Esophagus squamous epithelium (tissue), 5 donors: ENCODE results near the gene CSMD2. TPM values are rescaled to one million over a fixed set of nuclear protein-coding genes. Genes with fewer than 3 reads are reported as not detected.

Experiments used
- DNase-seq: peaks from one replicate; lab custom pipeline; 2025; lab: John Stamatoyannopoulos, UW
- H3K27ac ChIP-seq, 4 donors: fragments of 200-600 bp; sonication (generic); one replicate each; pipeline ENCODE4 v1.5.1; 2016 to 2019; ENCODE audit warnings: mild to moderate bottlenecking in 1 of 4
- H3K27me3 ChIP-seq, 4 donors: fragments of 200-600 bp; sonication (generic); 1 replicate in 3 of 4; 2 replicates in 1 of 4; pipeline versions ENCODE4 v1.5.1 to v1.6.0; 2017 to 2021; ENCODE audit warnings: antibody characterized with exemption in 1 of 4
- H3K36me3 ChIP-seq, 3 donors: fragments of 200-600 bp; sonication (generic); one replicate each; pipeline ENCODE4 v1.5.1; 2016 to 2019
- H3K4me1 ChIP-seq, 3 donors: fragments of 200-600 bp; sonication (generic); one replicate each; pipeline ENCODE4 v1.5.1; 2017 to 2019
- H3K4me3 ChIP-seq, 4 donors: fragments of 200-600 bp; sonication (generic); 1 replicate in 3 of 4; 2 replicates in 1 of 4; pipeline ENCODE4 v1.5.1; 2016 to 2019; ENCODE audit warnings: mild to moderate bottlenecking in 2 of 4, moderate library complexity in 1 of 4
- H3K9me3 ChIP-seq, 3 donors: fragments of 200-600 bp; sonication (generic); one replicate each; pipeline ENCODE4 v1.5.1; 2016 to 2019
- POLR2A ChIP-seq, 4 donors: fragments of 450-650 bp; IDR thresholded peaks; one replicate each; pipeline ENCODE4 v1.6.1; 2017; ENCODE audit warnings: antibody characterized with exemption in 4 of 4, mild to moderate bottlenecking in 4 of 4, moderate library complexity in 3 of 4
- WGBS, 2 donors: methylation state at CpG; one replicate each; pipeline ENCODE4 v1.1.5; 2018; 5-methylcytosine and 5-hydroxymethylcytosine counted together
- intact Hi-C: fragments of 100-400 bp; cut with DNase I; formaldehyde crosslinking; loops from one replicate; pipeline ENCODE4 v1.15.0; 2022
- total RNA-seq, 4 donors: library from RNA; depleted of rRNA; stranded (reverse); fragments of >200 nt; gene quantifications; one replicate each; pipeline ENCODE4 v1.1.0, GENCODE V29; 2016
- TF ChIP-seq, protein P1 (sequence below), 6 experiments: fragments of 450-650 bp in 4 of 6; fragments of 200-600 bp in 2 of 6; sonication (generic) in 2 of 6; IDR thresholded peaks; one replicate each; pipeline ENCODE4 v1.5.1; 2016 to 2019; ENCODE audit warnings: antibody characterized with exemption in 6 of 6, mild to moderate bottlenecking in 4 of 6, moderate library complexity in 4 of 6
- donor health status: DM: yes; HTN: yes; CAD: no.

Gene CSMD2
- total RNA-seq, 4 donors from 2014 or later, result under 0.01 to 0.13 TPM; not detected in 2

DNA sequence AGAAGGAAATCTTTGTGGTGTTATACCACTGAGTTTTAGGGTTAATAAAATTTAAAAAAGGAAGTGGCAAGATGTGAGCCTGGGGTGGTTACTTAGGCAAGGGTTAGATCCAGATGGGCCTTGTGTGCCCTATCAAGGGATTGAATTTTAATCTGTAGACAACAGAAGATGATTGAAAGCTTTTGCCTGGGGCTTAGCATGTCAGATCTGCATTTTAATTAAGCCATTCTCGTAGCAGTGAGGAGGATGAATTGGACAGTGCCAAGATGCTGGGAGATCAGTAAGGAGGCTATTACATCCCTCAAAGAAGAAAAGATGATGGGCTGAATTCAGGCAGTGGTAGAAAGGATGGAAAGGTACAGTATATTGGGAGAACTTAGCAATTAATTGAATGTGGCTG lies 258.9 kb downstream of the CSMD2 start:
- H3K27ac ChIP-seq, result no peak overlapping the region
- TF ChIP-seq POLR2A (IDR thresholded peaks at IDR 0.05), result no peak
- TF ChIP-seq, protein P1, sequence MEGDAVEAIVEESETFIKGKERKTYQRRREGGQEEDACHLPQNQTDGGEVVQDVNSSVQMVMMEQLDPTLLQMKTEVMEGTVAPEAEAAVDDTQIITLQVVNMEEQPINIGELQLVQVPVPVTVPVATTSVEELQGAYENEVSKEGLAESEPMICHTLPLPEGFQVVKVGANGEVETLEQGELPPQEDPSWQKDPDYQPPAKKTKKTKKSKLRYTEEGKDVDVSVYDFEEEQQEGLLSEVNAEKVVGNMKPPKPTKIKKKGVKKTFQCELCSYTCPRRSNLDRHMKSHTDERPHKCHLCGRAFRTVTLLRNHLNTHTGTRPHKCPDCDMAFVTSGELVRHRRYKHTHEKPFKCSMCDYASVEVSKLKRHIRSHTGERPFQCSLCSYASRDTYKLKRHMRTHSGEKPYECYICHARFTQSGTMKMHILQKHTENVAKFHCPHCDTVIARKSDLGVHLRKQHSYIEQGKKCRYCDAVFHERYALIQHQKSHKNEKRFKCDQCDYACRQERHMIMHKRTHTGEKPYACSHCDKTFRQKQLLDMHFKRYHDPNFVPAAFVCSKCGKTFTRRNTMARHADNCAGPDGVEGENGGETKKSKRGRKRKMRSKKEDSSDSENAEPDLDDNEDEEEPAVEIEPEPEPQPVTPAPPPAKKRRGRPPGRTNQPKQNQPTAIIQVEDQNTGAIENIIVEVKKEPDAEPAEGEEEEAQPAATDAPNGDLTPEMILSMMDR (IDR thresholded peaks at IDR 0.05), result no peak
- H3K9me3 ChIP-seq, result no peaks in the 10 kb centered on the region
- H3K4me3 ChIP-seq, result no peak overlapping the region
- DNase-seq, result no peak
- intact Hi-C loops, result no loop called here
- no peaks in the 10 kb centered on the region for H3K36me3 ChIP-seq
- peaks cover 0 to 13% (median 0%) of the 10 kb centered on the region in 3 donors for H3K4me1 ChIP-seq
- H3K27me3 ChIP-seq, result peaks cover 0 to 23% (median 0%) of the 10 kb centered on the region in 4 donors
- 24 to 57% methylated on average over 1 of the region's 1 CpG for WGBS, 2 donors

DNA sequence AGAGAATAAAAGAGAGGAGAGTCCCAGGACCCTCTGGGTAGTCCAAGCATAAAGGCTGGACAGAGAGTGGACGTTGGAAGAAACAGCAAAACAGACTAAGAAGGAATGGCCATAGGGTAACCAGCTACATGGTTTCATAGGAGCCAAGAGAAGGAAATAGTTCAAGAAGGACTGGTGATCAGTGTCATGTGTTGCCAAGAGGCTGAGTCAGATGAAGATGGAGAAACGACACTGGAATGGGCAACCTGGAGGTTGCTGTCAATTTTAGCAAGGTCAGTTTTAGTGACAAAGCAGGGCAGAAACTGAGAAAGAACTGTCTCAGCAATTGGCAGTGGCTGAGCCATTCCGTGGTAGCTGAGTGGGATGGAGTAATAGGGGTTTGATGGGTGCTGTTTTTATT lies 259.8 kb downstream of the CSMD2 start:
- Histone ChIP-seq H3K27me3 (peaks cover 0 to 21% (median 0%) of the 10 kb centered on the region in 4 donors), H3K4me1 (peaks cover 0 to 13% (median 0%) of the 10 kb centered on the region in 3 donors), H3K36me3 (no peaks in the 10 kb centered on the region), H3K27ac (no peak overlapping the region), H3K9me3 (no peaks in the 10 kb centered on the region), H3K4me3 (no peak overlapping the region)
- intact Hi-C loops, result no loop called here
- WGBS, 2 donors, result 48 to 54% methylated on average over 3 of the region's 3 CpGs
- TF ChIP-seq, protein P1 (IDR thresholded peaks at IDR 0.05), result no peak
- TF ChIP-seq POLR2A (IDR thresholded peaks at IDR 0.05), result no peak
- no peak for DNase-seq

DNA sequence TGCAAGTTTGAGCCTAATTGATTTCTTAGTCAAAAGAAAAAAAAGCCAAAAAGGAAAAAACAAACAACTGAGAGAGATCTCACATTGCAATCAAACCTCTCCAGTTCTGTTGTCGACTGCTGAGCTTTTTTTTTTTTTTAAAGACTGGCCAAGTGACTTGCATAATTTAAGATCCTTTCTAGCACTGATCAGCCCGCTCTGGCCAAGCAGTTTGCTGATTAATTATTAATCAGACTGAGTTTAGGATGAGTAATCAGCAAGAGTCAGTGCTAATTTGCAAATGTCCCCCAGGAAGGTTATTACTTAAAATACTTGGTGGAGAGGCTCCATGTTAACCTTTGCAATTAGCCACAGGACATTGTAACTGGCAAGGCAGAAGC lies 261.8 kb downstream of the CSMD2 start:
- TF ChIP-seq, protein P1 (IDR thresholded peaks at IDR 0.05), result no peak
- TF ChIP-seq POLR2A (IDR thresholded peaks at IDR 0.05), result no peak
- DNase-seq, result no peak
- H3K4me3 ChIP-seq, result no peak overlapping the region
- H3K9me3 ChIP-seq, result no peaks in the 10 kb centered on the region
- H3K4me1 ChIP-seq, result peaks cover 0 to 13% (median 0%) of the 10 kb centered on the region in 3 donors
- intact Hi-C loops, result no loop called here
- 12 to 14% methylated on average over 2 of the region's 2 CpGs for WGBS, 2 donors
- H3K27ac ChIP-seq, result no peak overlapping the region
- H3K27me3 ChIP-seq, result peaks cover 0 to 21% (median 0%) of the 10 kb centered on the region in 4 donors
- H3K36me3 ChIP-seq, result no peaks in the 10 kb centered on the region

DNA sequence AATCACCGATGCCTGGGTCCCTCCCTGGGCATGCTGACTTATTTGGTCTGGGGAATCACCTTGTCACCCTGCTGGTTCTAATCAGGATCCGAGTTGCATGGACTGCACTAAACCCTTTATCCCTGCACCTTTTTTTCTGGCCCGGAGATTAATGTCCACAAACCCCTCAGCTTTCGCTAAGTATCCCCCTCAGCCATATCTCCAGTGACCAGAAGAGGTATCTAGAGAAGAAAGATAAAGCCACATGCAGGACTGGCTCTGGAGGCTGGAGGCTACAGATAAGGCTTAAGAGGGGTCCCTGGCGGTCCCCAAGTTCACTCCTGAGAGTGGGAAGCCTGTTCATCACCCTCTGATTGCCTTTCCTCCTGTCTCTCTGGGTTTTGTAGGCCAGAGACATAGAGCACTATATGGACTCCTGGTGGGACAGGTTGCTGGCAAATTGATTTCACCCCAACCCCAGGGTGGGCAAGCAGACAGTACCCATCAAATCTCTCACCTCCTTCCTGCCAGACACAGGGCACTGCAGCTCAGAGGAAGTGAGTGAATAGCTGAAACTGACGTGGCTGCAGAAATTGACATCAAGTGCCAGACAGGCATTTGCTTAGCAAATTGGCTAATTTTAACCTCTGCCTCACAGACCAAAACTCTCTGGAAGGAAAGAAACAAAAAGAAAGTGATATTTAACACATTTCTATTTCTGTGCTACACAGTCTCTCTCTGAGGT lies 262.4 kb downstream of the CSMD2 start:
- Histone ChIP-seq H3K27me3 (peaks cover 0 to 21% (median 0%) of the 10 kb centered on the region in 4 donors), H3K9me3 (no peaks in the 10 kb centered on the region), H3K36me3 (no peaks in the 10 kb centered on the region), H3K27ac (no peak overlapping the region), H3K4me3 (no peak overlapping the region), H3K4me1 (peaks cover 0 to 13% (median 0%) of the 10 kb centered on the region in 3 donors)
- no peak for DNase-seq
- intact Hi-C loops, result no loop called here
- 57 to 69% methylated on average over 5 to 6 of the region's 6 CpGs for WGBS, 2 donors
- TF ChIP-seq, protein P1 (IDR thresholded peaks at IDR 0.05), result no peak
- TF ChIP-seq POLR2A (IDR thresholded peaks at IDR 0.05), result no peak

DNA sequence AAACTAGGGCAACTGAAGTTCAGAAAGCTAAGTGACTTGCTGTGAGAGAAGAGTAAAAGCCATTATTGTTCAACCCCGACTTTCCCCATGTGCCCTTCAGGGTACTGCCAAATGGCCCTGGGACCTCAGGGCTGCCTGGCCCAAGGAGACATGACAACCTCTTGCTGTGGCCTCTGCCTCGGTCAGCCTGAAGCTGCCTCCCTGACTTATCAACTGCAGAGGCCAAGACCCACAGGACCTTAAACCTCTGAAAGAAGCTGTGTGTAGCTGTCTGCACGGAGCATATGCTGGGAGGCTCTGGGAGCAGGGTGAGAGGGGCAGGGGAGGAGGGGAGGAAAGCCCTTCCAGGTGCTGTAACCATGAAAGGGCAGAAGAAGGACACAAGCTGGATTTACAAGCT lies 265.3 kb downstream of the CSMD2 start:
- TF ChIP-seq, protein P1 (IDR thresholded peaks at IDR 0.05), result no peak
- intact Hi-C loops, result no loop called here
- Histone ChIP-seq H3K27ac (no peak overlapping the region), H3K36me3 (no peaks in the 10 kb centered on the region), H3K9me3 (no peaks in the 10 kb centered on the region), H3K4me3 (no peak overlapping the region), H3K4me1 (peaks cover 0 to 13% (median 0%) of the 10 kb centered on the region in 3 donors), H3K27me3 (peaks cover 0 to 14% (median 0%) of the 10 kb centered on the region in 4 donors)
- no peak for DNase-seq
- 67 to 86% methylated on average over 1 to 3 of the region's 3 CpGs for WGBS, 2 donors
